HepG2 (cell line): ENCODE results near the gene ENSA. TPM values are rescaled to one million over a fixed set of nuclear protein-coding genes. Genes with fewer than 3 reads are reported as not detected.

Experiments
- ATAC-seq: fragments of 200-7000 bp; cut with Tn5 transposase; 3 replicates; pipeline ENCODE4 v1.9.1; 2020; ENCODE audit warnings: mild to moderate bottlenecking, moderate library complexity
- BruUV-seq: library from RNA; stranded (reverse); fragments of 400-500 nt; replicated peaks from 2 replicates; lab custom pipeline; 2021; lab: Mats Ljungman, UMichigan
- CTCF ChIA-PET: fragments of 300-600 bp; formaldehyde crosslinking; extraction: SDS; loops from one replicate; lab custom pipeline; 2021; ENCODE audit warnings: low total read pairs, inconsistent platforms, low intra/inter-chr PET ratio; lab: Yijun Ruan, JAX
- POLR2A ChIA-PET: fragments of 350-600 bp; sonication (Branson Sonifier 250); formaldehyde crosslinking; loops from one replicate; lab custom pipeline; 2020; ENCODE audit warnings: antibody characterized with exemption, inconsistent platforms; lab: Yijun Ruan, JAX
- DNase-seq: peaks from one replicate; pipeline ENCODE4 v3.0.0-alpha.2; 2015; ENCODE audit warnings: low spot score
- FAIRE-seq: peaks from 3 replicates; lab custom pipeline; 2011; peaks lifted over from hg19 to GRCh38; lab: Jason Lieb, UNC
- H2AFZ ChIP-seq: one replicate; pipeline ENCODE4 v1.6.1; 2011; ENCODE audit warnings: low read length, inconsistent platforms
- H3K27ac ChIP-seq: fragments of 300-600 bp; 3 replicates; pipeline ENCODE4 v1.8.0; 2011; ENCODE audit warnings: mixed run types, mild to moderate bottlenecking, mixed read lengths, low read length, inconsistent platforms; ENCODE audit not compliant: insufficient read depth; ENCODE audit errors: extremely low read length
- H3K27me3 ChIP-seq, 2 experiments: fragments of 200-600 bp in 1 of 2; 2 replicates in 1 of 2; 3 replicates in 1 of 2; pipeline versions ENCODE4 v1.6.0 to v1.8.0; 2011; ENCODE audit warnings: low read length in 2 of 2, mild to moderate bottlenecking in 2 of 2, moderate library complexity in 2 of 2, inconsistent platforms in 1 of 2; ENCODE audit not compliant: insufficient read depth in 2 of 2, control insufficient read depth in 1 of 2
- H3K36me3 ChIP-seq, 2 experiments: fragments of 200-600 bp in 1 of 2; replicated peaks in 1 of 2; 2 replicates in 1 of 2; 3 replicates in 1 of 2; pipeline versions ENCODE4 v1.5.1 to v1.8.0; 2011; ENCODE audit warnings: low read length in 2 of 2, inconsistent platforms in 1 of 2; ENCODE audit not compliant: insufficient read depth in 2 of 2, control insufficient read depth in 1 of 2
- H3K4me1 ChIP-seq: 2 replicates; pipeline ENCODE4 v1.5.1; 2012; ENCODE audit warnings: low read length, inconsistent platforms; ENCODE audit not compliant: insufficient read depth
- H3K4me2 ChIP-seq: 2 replicates; pipeline ENCODE4 v1.6.0; 2011; ENCODE audit warnings: low read depth, low read length, inconsistent platforms
- H3K4me3 ChIP-seq, 3 experiments: fragments of 200-600 bp in 1 of 3; sonication (generic), shearing (Covaris generic) in 1 of 3; replicated peaks in 1 of 3; 2 replicates each; pipeline ENCODE4 v1.5.1; 2011 to 2016; ENCODE audit warnings: low read length in 3 of 3, inconsistent platforms in 2 of 3, low read depth in 2 of 3, mild to moderate bottlenecking in 2 of 3, control low read depth in 1 of 3, mixed read lengths in 1 of 3; ENCODE audit not compliant: insufficient read depth in 1 of 3
- H3K79me2 ChIP-seq: one replicate; pipeline ENCODE4 v1.6.1; 2011; ENCODE audit warnings: low read length, inconsistent platforms; ENCODE audit not compliant: insufficient read depth
- H3K9ac ChIP-seq: 2 replicates; pipeline ENCODE4 v1.6.0; 2011; ENCODE audit warnings: mild to moderate bottlenecking, low read depth, low read length, inconsistent platforms; ENCODE audit not compliant: insufficient read depth
- H3K9me3 ChIP-seq: 2 replicates; pipeline ENCODE4 v1.5.1; 2012; ENCODE audit warnings: mild to moderate bottlenecking, low read length
- H4K20me1 ChIP-seq: 2 replicates; pipeline ENCODE4 v1.6.0; 2011; ENCODE audit warnings: inconsistent platforms, mild to moderate bottlenecking, low read length, moderate library complexity; ENCODE audit not compliant: insufficient read depth
- CEBPG ChIP-seq: IDR thresholded peaks from 2 replicates; pipeline ENCODE4 v1.6.1; 2016
- ZNF609 ChIP-seq: sonication (generic); formaldehyde crosslinking; IDR thresholded peaks from 2 replicates; pipeline ENCODE4 v1.4.0; 2020; ENCODE audit warnings: mild to moderate bottlenecking, missing genetic modification reagents, borderline replicate concordance
- WGBS: methylation state at CpG from one replicate; pipeline ENCODE4 v1.1.6; 2017; ENCODE audit warnings: low lambda C conversion rate; 5-methylcytosine and 5-hydroxymethylcytosine counted together
- in situ Hi-C: cut with HindIII; loops from 2 replicates; pipeline ENCODE4 v1.10.0; 2017; ENCODE audit warnings: low pct_unique_long_range_greater_than_20kb; ENCODE audit not compliant: extremely low pct_ligation_motif_present
- intact Hi-C: fragments of 100-400 bp; cut with micrococcal nuclease; formaldehyde crosslinking; loops from one replicate; pipeline ENCODE4 v1.10.0; 2022; ENCODE audit not compliant: unreplicated experiment
- polyA plus RNA-seq, 8 experiments: library from polyadenylated mRNA; depleted of rRNA in 3 of 8; stranded (reverse) in 7 of 8; unstranded in 1 of 8; fragments of >200 nt; fragmentation: Illumina TruSeq in 4 of 8; extraction: Trizol in 4 of 8; gene quantifications; 2 replicates each; pipeline versions ENCODE4 v1.2.1 to v1.2.3, GENCODE V29; 2011 to 2016; ENCODE audit warnings: low read depth in 4 of 8, missing spikeins in 1 of 8, mixed read lengths in 1 of 8; ENCODE audit not compliant: insufficient read depth in 1 of 8
- total RNA-seq, 5 experiments: library from RNA; depleted of rRNA; stranded (reverse); fragments of >200 nt; fragmentation: Illumina TruSeq; extraction: Trizol; gene quantifications; 2 replicates each; pipeline ENCODE4 v1.2.3, GENCODE V29; 2016; ENCODE audit warnings: low read depth in 1 of 5
- TF ChIP-seq, protein P1 (sequence below): conservative IDR thresholded peaks from 2 replicates; pipeline ENCODE4 v1.6.1; 2018; ENCODE audit warnings: missing genetic modification reagents

The ENSA gene
- total and polyA plus RNA-seq, 2 of the 13 experiments (the other 11 are each of a cell fraction or from before 2014, with no cell fraction given), result 54.5 to 111 TPM

DNA sequence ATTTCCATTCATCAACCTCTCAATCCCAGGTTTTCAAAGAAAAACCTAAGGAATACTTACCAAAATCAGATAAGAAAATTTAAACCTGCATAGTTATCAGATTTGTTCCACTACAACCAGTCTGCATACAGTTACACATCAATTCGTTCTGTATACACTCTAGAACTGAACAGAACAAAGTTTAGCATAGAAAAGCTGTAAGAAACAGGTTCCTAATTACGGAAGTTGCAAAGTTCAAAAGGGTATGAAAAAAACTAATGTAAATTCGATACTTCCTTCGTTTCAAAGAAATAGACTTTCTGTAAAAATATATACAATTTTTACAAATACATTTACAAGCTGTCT lies 53.1 kb downstream of the ENSA start:
- Histone ChIP-seq H3K79me2 (peaks cover 79% of the 10 kb centered on the region), H3K4me1 (peaks cover 48% of the 10 kb centered on the region), H3K27me3 (no peaks in the 10 kb centered on the region; a peak in 1 of 5 replicates), H3K36me3 (peaks cover 0 to 49% of the 10 kb centered on the region in 2 experiments; a peak in 4 of 5 replicates), H3K4me3 (peak overlapping the region; percentile 93 to 96 (median 94); a peak in 5 of 6 replicates), H4K20me1 (peaks cover 63% of the 10 kb centered on the region), H2AFZ (no peak overlapping the region), H3K9me3 (no peaks in the 10 kb centered on the region)
- POLR2A ChIA-PET, result interaction anchor here (0.6 to 11.9 kb wide), 13 partner anchors 11 to 395 kb away, joined by 3 to 469 read pairs (median 4); partner anchors contain the start of genes ENSA, FALEC and GOLPH3L
- in situ Hi-C loops (no loop called here), intact Hi-C loops (loop anchor here (5.0 kb wide), 1 partner anchor 36 kb away; no protein-coding TSS in a partner anchor)
- DNase-seq, result no peak
- BruUV-seq, result no TSS peak
- TF ChIP-seq ZNF609 (CRISPR knock-in tag) (no peak), CEBPG (CRISPR knock-in tag) (no peak)
- TF ChIP-seq, protein P1, sequence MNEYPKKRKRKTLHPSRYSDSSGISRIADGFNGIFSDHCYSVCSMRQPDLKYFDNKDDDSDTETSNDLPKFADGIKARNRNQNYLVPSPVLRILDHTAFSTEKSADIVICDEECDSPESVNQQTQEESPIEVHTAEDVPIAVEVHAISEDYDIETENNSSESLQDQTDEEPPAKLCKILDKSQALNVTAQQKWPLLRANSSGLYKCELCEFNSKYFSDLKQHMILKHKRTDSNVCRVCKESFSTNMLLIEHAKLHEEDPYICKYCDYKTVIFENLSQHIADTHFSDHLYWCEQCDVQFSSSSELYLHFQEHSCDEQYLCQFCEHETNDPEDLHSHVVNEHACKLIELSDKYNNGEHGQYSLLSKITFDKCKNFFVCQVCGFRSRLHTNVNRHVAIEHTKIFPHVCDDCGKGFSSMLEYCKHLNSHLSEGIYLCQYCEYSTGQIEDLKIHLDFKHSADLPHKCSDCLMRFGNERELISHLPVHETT (CRISPR knock-in tag), result no peak
- TF ChIP-seq, all 625 proteins: peak for 0
- peak overlapping the region; percentile 92 for H3K27ac ChIP-seq
- FAIRE-seq (no peak), ATAC-seq (no peak)
- H3K9ac ChIP-seq, result peak overlapping the region; percentile 94
- 6% methylated on average over 4 of the region's 4 CpGs for WGBS
- peak overlapping the region; percentile 81 for H3K4me2 ChIP-seq
- CTCF ChIA-PET, result interaction anchor here (2.0 kb wide), 1 partner anchor 15 kb away, joined by 4 read pairs; no protein-coding TSS in a partner anchor
